H1 (cell line): ENCODE measurements around the gene DIO3. TPM values are rescaled to one million over a fixed set of nuclear protein-coding genes. Genes with fewer than 3 reads are reported as not detected.

Source experiments
- BACH1 ChIP-seq: IDR thresholded peaks from 2 replicates; pipeline ENCODE4 v1.6.1; 2012; ENCODE audit warnings: low read length, improper control_type of control experiment
- KDM1A ChIP-seq: fragments of 200-600, 300-600 bp; sonication (generic); IDR thresholded peaks from 2 replicates; pipeline ENCODE4 v1.7.1; 2016; ENCODE audit warnings: mild to moderate bottlenecking, low read length, borderline replicate concordance
- polyA plus RNA-seq, 7 experiments: library from polyadenylated mRNA; depleted of rRNA in 3 of 7; stranded (reverse) in 5 of 7; unstranded in 2 of 7; fragments of >200 nt in 5 of 7; fragments of 200-250 nt in 2 of 7; gene quantifications; 1 replicate in 5 of 7; 2 replicates in 1 of 7; 4 replicates in 1 of 7; pipeline versions ENCODE4 v1.2.1 to v1.2.3, GENCODE V29; 2011 to 2013; ENCODE audit warnings: missing spikeins in 2 of 7, mixed read lengths in 2 of 7
- total RNA-seq: library from RNA; stranded (reverse); fragmentation: NEBNext Ultra II Directional; extraction: Animal tissue kit (Norgen Biotek cat#: 25700); gene quantifications from 2 replicates; pipeline ENCODE4 v1.2.1, GENCODE V29; 2021

DIO3 gene
- total and polyA plus RNA-seq, 2 of the 8 experiments (the other 6 are each of a cell fraction or from before 2014, with no cell fraction given), result 0.17 to 0.19 TPM

GRCh38 chr14:101561145-101561896 is at the start of gene DIO3 (continued):
- TF ChIP-seq BACH1, result no peak
- TF ChIP-seq KDM1A, result no peak; the same call in 1 of the 2 replicates
